Mesenchymal stem cell (in vitro differentiated cells and primary cell): ENCODE results near the gene MED17.

Source experiments
- DNase-seq: peaks from one replicate; pipeline ENCODE4 v3.0.0-alpha.2; 2013
- H2AFZ ChIP-seq: one replicate; pipeline ENCODE4 v1.6.1; 2013; ENCODE audit warnings: low read depth, mild to moderate bottlenecking, control low read depth, inconsistent platforms, low read length, moderate library complexity
- H2AK5ac ChIP-seq: 2 replicates; pipeline ENCODE4 v1.6.1; 2013; ENCODE audit warnings: low read length, moderate library complexity, mild to moderate bottlenecking, inconsistent platforms; ENCODE audit not compliant: severe bottlenecking
- H2BK120ac ChIP-seq: one replicate; pipeline ENCODE4 v1.6.1; 2013; ENCODE audit warnings: low read depth, mild to moderate bottlenecking, inconsistent platforms, low read length, moderate library complexity
- H2BK12ac ChIP-seq, 2 experiments: one replicate each; pipeline ENCODE4 v1.6.1; 2013; ENCODE audit warnings: inconsistent platforms in 2 of 2, low read length in 2 of 2, mild to moderate bottlenecking in 2 of 2, moderate library complexity in 2 of 2, control low read depth in 1 of 2
- H2BK15ac ChIP-seq: one replicate; pipeline ENCODE4 v1.6.1; 2013; ENCODE audit warnings: mild to moderate bottlenecking, low read depth, inconsistent platforms; ENCODE audit not compliant: poor library complexity, severe bottlenecking
- H2BK5ac ChIP-seq: 2 replicates; pipeline ENCODE4 v1.6.1; 2013; ENCODE audit warnings: low read depth, mild to moderate bottlenecking, low read length, control low read depth, inconsistent platforms; ENCODE audit not compliant: poor library complexity, severe bottlenecking
- H3K14ac ChIP-seq, 2 experiments: one replicate each; pipeline ENCODE4 v1.6.1; 2013; ENCODE audit warnings: inconsistent platforms in 2 of 2, low read length in 2 of 2, control low read depth in 1 of 2, mild to moderate bottlenecking in 1 of 2, moderate library complexity in 1 of 2
- H3K18ac ChIP-seq, 2 experiments: one replicate each; pipeline ENCODE4 v1.6.1; 2013; ENCODE audit warnings: inconsistent platforms in 2 of 2, low read length in 2 of 2, control low read depth in 1 of 2, low read depth in 1 of 2, mild to moderate bottlenecking in 1 of 2
- H3K23ac ChIP-seq, 2 experiments: one replicate each; pipeline ENCODE4 v1.6.1; 2013; ENCODE audit warnings: inconsistent platforms in 2 of 2, low read length in 2 of 2, mild to moderate bottlenecking in 2 of 2, moderate library complexity in 2 of 2, control low read depth in 1 of 2
- H3K27ac ChIP-seq: 2 replicates; pipeline ENCODE4 v1.5.1; 2013; ENCODE audit warnings: mild to moderate bottlenecking, moderate library complexity, low read length, control low read depth, inconsistent platforms; ENCODE audit not compliant: poor library complexity, severe bottlenecking
- H3K27me3 ChIP-seq, 2 experiments: 2 replicates each; pipeline versions ENCODE4 v1.6.1 to v1.7.0; 2013; ENCODE audit warnings: low read length in 2 of 2, mild to moderate bottlenecking in 2 of 2, moderate library complexity in 2 of 2, control low read depth in 1 of 2, inconsistent platforms in 1 of 2; ENCODE audit not compliant: control insufficient read depth in 1 of 2, insufficient read depth in 1 of 2
- H3K36me3 ChIP-seq, 2 experiments: 2 replicates each; pipeline versions ENCODE4 v1.6.1 to v1.7.0; 2013; ENCODE audit warnings: low read length in 2 of 2, control low read depth in 1 of 2, inconsistent platforms in 1 of 2, low read depth in 1 of 2, mild to moderate bottlenecking in 1 of 2; ENCODE audit not compliant: insufficient read depth in 2 of 2, control insufficient read depth in 1 of 2
- H3K4ac ChIP-seq, 2 experiments: one replicate each; pipeline ENCODE4 v1.6.1; 2013; ENCODE audit warnings: inconsistent platforms in 2 of 2, low read length in 2 of 2, mild to moderate bottlenecking in 2 of 2, moderate library complexity in 2 of 2, control low read depth in 1 of 2, low read depth in 1 of 2
- H3K4me1 ChIP-seq: 2 replicates; pipeline ENCODE4 v1.6.1; 2013; ENCODE audit warnings: low read depth, low read length, control low read depth; ENCODE audit not compliant: control insufficient read depth, insufficient read depth
- H3K4me2 ChIP-seq: 2 replicates; pipeline ENCODE4 v1.6.1; 2013; ENCODE audit warnings: low read length, mild to moderate bottlenecking, inconsistent platforms; ENCODE audit not compliant: poor library complexity, severe bottlenecking
- H3K4me3 ChIP-seq, 2 experiments: 2 replicates each; pipeline versions ENCODE4 v1.5.1 to v1.7.0; 2013; ENCODE audit warnings: low read length in 2 of 2, mild to moderate bottlenecking in 2 of 2, control low read depth in 1 of 2, low read depth in 1 of 2; ENCODE audit not compliant: insufficient read depth in 1 of 2
- H3K79me1 ChIP-seq: replicated peaks from 2 replicates; pipeline ENCODE4 v1.6.1; 2013; ENCODE audit warnings: mild to moderate bottlenecking, control low read depth, low read length, inconsistent platforms; ENCODE audit not compliant: poor library complexity, severe bottlenecking
- H3K9ac ChIP-seq: 2 replicates; pipeline ENCODE4 v1.7.0; 2013; ENCODE audit warnings: mild to moderate bottlenecking, low read length, moderate library complexity
- H3K9me3 ChIP-seq: 2 replicates; pipeline ENCODE4 v1.7.0; 2013; ENCODE audit warnings: mild to moderate bottlenecking, low read length; ENCODE audit not compliant: control insufficient read depth
- H4K8ac ChIP-seq: one replicate; pipeline ENCODE4 v1.6.1; 2013; ENCODE audit warnings: inconsistent platforms, mild to moderate bottlenecking, low read length, moderate library complexity
- H4K91ac ChIP-seq: one replicate; pipeline ENCODE4 v1.6.1; 2013; ENCODE audit warnings: mild to moderate bottlenecking, low read length, inconsistent platforms
- WGBS: methylation state at CpG from one replicate; pipeline ENCODE4 v1.1.7; 2013; ENCODE audit warnings: mixed read lengths; 5-methylcytosine and 5-hydroxymethylcytosine counted together

The MED17 gene

DNA sequence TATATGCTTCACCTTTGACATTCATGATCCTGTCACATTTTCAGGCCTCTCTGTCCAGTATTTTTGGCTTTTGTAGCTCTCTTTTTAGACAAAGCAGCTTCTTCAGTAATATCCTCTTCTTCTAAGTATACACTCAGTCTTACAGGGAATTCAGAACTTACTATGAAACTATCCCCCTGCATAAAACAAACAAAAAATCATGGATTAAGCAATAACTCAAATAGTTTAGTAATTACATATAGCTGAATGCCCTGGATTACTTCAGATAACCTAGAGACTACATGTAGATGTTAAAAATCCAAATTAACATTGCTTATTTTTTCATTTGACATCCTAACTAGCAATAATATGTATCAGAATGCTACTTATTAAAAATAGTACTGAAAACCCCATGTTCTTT, 48.0 kb upstream of the MED17 start:
- peak overlapping the region in 1 of 2 experiments; percentile 99 for H3K4me3 ChIP-seq
- H2BK15ac ChIP-seq, result no peak overlapping the region

GRCh38 chr11:93737904-93738612, 46.0 kb upstream of the MED17 start:
- peak overlapping the region; percentile 49 for H3K27ac ChIP-seq
- peaks cover 8% of the 10 kb centered on the region for H3K4me1 ChIP-seq
- no peak overlapping the region for H2BK5ac ChIP-seq
- peak overlapping the region; percentile 46 for H3K4me2 ChIP-seq
- no peak overlapping the region for H2AK5ac ChIP-seq
- no peak overlapping the region for H3K23ac ChIP-seq
- no peak overlapping the region for H4K8ac ChIP-seq
- no peak for DNase-seq
- H3K18ac ChIP-seq, result no peak overlapping the region
- H3K79me1 ChIP-seq, result peaks cover 4% of the 10 kb centered on the region
- no peak overlapping the region for H2BK15ac ChIP-seq
- H2BK120ac ChIP-seq, result no peak overlapping the region
- no peak overlapping the region for H2BK12ac ChIP-seq
- no peak overlapping the region for H4K91ac ChIP-seq
- H2AFZ ChIP-seq, result no peak overlapping the region
- no peak overlapping the region for H3K14ac ChIP-seq
- H3K4me3 ChIP-seq, result peak overlapping the region in 1 of 2 experiments; percentile 99
- no peak overlapping the region for H3K4ac ChIP-seq
- H3K9me3 ChIP-seq, result no peaks in the 10 kb centered on the region
- peak overlapping the region; percentile 100 for H3K9ac ChIP-seq
- WGBS, result 61% methylated on average over 3 of the region's 6 CpGs
- H3K27me3 ChIP-seq, result no peaks in the 10 kb centered on the region
- H3K36me3 ChIP-seq, result peaks cover 13 to 71% of the 10 kb centered on the region in 2 experiments

More for the DNA sequence above, 48.0 kb upstream of the MED17 start:
- no peak overlapping the region for H3K18ac ChIP-seq
- H4K91ac ChIP-seq, result no peak overlapping the region
- H2AFZ ChIP-seq, result no peak overlapping the region
- H3K79me1 ChIP-seq, result peaks cover 3% of the 10 kb centered on the region
- H2AK5ac ChIP-seq, result no peak overlapping the region
- H3K4me1 ChIP-seq, result peaks cover 4% of the 10 kb centered on the region
- H3K27me3 ChIP-seq, result no peaks in the 10 kb centered on the region
- H3K36me3 ChIP-seq, result peaks cover 11 to 90% of the 10 kb centered on the region in 2 experiments
- H3K4ac ChIP-seq, result no peak overlapping the region
- no peak overlapping the region for H3K14ac ChIP-seq
- DNase-seq, result peak; percentile 40
- no peak overlapping the region for H2BK12ac ChIP-seq
- H3K23ac ChIP-seq, result no peak overlapping the region
- H4K8ac ChIP-seq, result no peak overlapping the region
- H2BK120ac ChIP-seq, result no peak overlapping the region
- H3K9ac ChIP-seq, result peak overlapping the region; percentile 100
- H3K4me2 ChIP-seq, result no peak overlapping the region
- H3K27ac ChIP-seq, result no peak overlapping the region
- no peak overlapping the region for H2BK5ac ChIP-seq
- no peaks in the 10 kb centered on the region for H3K9me3 ChIP-seq

DNA sequence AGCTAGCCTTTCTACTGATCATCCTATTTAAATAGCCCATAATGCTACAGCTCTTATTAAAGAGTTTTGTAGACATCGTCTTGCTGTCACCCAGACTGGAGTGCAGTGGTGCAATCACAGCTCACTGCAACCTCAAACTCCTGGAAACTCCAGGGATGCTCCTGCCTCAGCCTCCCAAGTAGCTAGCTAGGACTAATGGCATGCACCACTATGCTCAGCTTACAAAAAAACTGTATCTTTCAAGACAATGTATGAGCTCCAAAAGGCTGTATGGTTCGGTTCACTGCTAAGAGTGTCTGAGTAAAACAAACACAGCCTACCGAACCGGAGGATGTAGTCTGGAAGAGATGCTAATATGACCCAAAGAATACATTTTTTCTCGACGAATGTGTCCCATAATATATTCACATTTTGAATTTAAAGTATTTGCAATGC, 45.4 kb upstream of the MED17 start:
- Histone ChIP-seq H3K9me3 (no peaks in the 10 kb centered on the region), H3K27me3 (no peaks in the 10 kb centered on the region), H3K4ac (no peak overlapping the region), H4K91ac (no peak overlapping the region), H3K4me3 (peak overlapping the region in 1 of 2 experiments; percentile 99), H2BK5ac (no peak overlapping the region), H2BK12ac (no peak overlapping the region), H3K4me1 (peaks cover 11% of the 10 kb centered on the region), H3K36me3 (peaks cover 17 to 70% of the 10 kb centered on the region in 2 experiments), H3K9ac (peak overlapping the region; percentile 100), H3K23ac (no peak overlapping the region), H2BK15ac (no peak overlapping the region), H3K27ac (no peak overlapping the region), H2AK5ac (no peak overlapping the region), H3K4me2 (peak overlapping the region; percentile 46), H3K79me1 (peaks cover 9% of the 10 kb centered on the region), H3K18ac (no peak overlapping the region), H2AFZ (no peak overlapping the region), H4K8ac (no peak overlapping the region), H3K14ac (no peak overlapping the region), H2BK120ac (no peak overlapping the region)
- WGBS, result 59% methylated on average over 1 of the region's 6 CpGs
- DNase-seq, result peak; percentile 41

DNA sequence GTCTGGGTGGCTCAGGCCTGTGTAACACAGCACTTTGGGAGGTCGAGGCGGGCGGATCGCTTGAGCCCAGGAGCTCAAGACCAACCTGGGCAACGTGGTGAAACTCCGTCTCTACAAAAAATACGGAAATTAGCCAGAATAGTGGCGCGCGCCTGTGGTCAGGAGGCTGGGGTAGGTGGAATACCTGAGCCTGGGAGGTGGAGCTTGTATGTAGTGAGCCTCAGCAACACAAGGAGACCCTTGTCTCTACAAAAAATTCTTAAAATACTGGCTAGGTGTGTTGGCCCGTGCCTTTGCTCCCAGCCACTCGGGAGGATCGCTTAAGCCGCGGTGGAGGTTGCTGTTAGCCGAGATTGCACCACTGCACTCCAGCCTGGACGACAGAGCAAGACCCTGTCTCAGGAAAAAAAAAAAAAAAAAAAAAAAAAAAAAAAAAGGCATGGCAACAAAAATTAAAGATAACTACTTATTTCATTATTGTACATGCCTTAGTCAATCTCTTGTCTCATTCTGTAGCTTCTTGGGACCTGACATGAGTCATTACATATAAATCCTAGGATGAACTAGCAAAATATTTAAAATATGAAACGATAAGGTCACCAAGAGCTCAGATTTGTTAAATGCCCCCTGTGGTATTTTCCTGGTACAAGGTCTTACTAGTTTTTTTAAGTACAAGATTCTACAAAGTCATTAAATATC, 43.9 kb upstream of the MED17 start:
- Histone ChIP-seq H4K91ac (no peak overlapping the region), H2AK5ac (peak overlapping the region; percentile 62), H2BK120ac (no peak overlapping the region), H4K8ac (no peak overlapping the region), H3K9me3 (no peaks in the 10 kb centered on the region), H2BK12ac (no peak overlapping the region), H3K4ac (no peak overlapping the region), H3K4me3 (peak overlapping the region; percentile 69 to 99), H3K14ac (no peak overlapping the region), H3K79me1 (peaks cover 11% of the 10 kb centered on the region), H2BK5ac (peak overlapping the region; percentile 40), H2BK15ac (no peak overlapping the region), H3K4me2 (peak overlapping the region; percentile 84), H3K23ac (peak overlapping the region in 1 of 2 experiments; percentile 59), H3K4me1 (peaks cover 10% of the 10 kb centered on the region), H3K9ac (peak overlapping the region; percentile 100), H3K27ac (peak overlapping the region; percentile 69), H3K36me3 (peaks cover 13 to 56% of the 10 kb centered on the region in 2 experiments), H3K18ac (peak overlapping the region; percentile 33 to 82), H3K27me3 (no peaks in the 10 kb centered on the region), H2AFZ (no peak overlapping the region)
- no peak for DNase-seq
- WGBS, result 0% methylated on average over 10 of the region's 18 CpGs
